HepG2 (cell line): ENCODE results near the gene PTCD3. TPM values are rescaled to one million over a fixed set of nuclear protein-coding genes. Genes with fewer than 3 reads are reported as not detected.
A peak's percentile ranks its signal among the peaks of the same experiment; 100 is the strongest.

ENCODE experiments used
- CCDC6 ChIP-seq: sonication (generic); formaldehyde crosslinking; IDR thresholded peaks from 2 replicates; pipeline ENCODE4 v1.8.1; 2022; ENCODE audit warnings: mild to moderate bottlenecking, missing genetic modification reagents, moderate library complexity
- HDAC1 ChIP-seq: sonication (generic); formaldehyde crosslinking; IDR thresholded peaks from 2 replicates; pipeline ENCODE4 v1.5.1; 2020; ENCODE audit warnings: mild to moderate bottlenecking, missing genetic modification reagents
- HOXA9 ChIP-seq: sonication (generic); formaldehyde crosslinking; IDR thresholded peaks from 2 replicates; pipeline ENCODE4 v1.8.1; 2022; ENCODE audit warnings: missing genetic modification reagents, mild to moderate bottlenecking, moderate library complexity, borderline replicate concordance
- MEIS2 ChIP-seq: sonication (generic); formaldehyde crosslinking; IDR thresholded peaks from 2 replicates; pipeline ENCODE4 v1.9.0; 2021; ENCODE audit warnings: mild to moderate bottlenecking, missing genetic modification reagents
- NR3C1 ChIP-seq: sonication (generic); formaldehyde crosslinking; IDR thresholded peaks from 2 replicates; pipeline ENCODE4 v1.4.0; 2020; ENCODE audit warnings: missing genetic modification reagents
- PLRG1 ChIP-seq: fragments of 450-650 bp; conservative IDR thresholded peaks from 2 replicates; pipeline ENCODE4 v1.6.1; 2016
- RBAK ChIP-seq: sonication (generic); formaldehyde crosslinking; IDR thresholded peaks from 2 replicates; pipeline ENCODE4 v1.5.1; 2020; ENCODE audit warnings: mild to moderate bottlenecking, missing genetic modification reagents
- REPIN1 ChIP-seq: sonication (generic); formaldehyde crosslinking; IDR thresholded peaks from 2 replicates; pipeline ENCODE4 v1.8.0; 2022; ENCODE audit warnings: missing genetic modification reagents, low read depth, mild to moderate bottlenecking, borderline replicate concordance
- SETDB1 ChIP-seq: sonication (generic); formaldehyde crosslinking; IDR thresholded peaks from 2 replicates; pipeline ENCODE4 v1.5.1; 2020; ENCODE audit warnings: missing genetic modification reagents, mild to moderate bottlenecking, borderline replicate concordance
- SIN3A ChIP-seq: IDR thresholded peaks from 2 replicates; pipeline ENCODE4 v1.6.1; 2011; ENCODE audit warnings: low read depth, mild to moderate bottlenecking, control low read depth, low read length, borderline replicate concordance
- TEAD2 ChIP-seq: sonication (generic); formaldehyde crosslinking; IDR thresholded peaks from 2 replicates; pipeline ENCODE4 v1.9.0; 2021; ENCODE audit warnings: missing genetic modification reagents
- ZBTB1 ChIP-seq: sonication (generic); formaldehyde crosslinking; IDR thresholded peaks from 2 replicates; pipeline ENCODE4 v1.4.0; 2020; ENCODE audit warnings: missing genetic modification reagents, borderline replicate concordance
- ZNF274 ChIP-seq: sonication (generic); formaldehyde crosslinking; IDR thresholded peaks from 2 replicates; pipeline ENCODE4 v1.5.1; 2020; ENCODE audit warnings: mild to moderate bottlenecking, missing genetic modification reagents
- ZNF317 ChIP-seq: sonication (generic); formaldehyde crosslinking; IDR thresholded peaks from 2 replicates; pipeline ENCODE4 v1.5.0; 2020; ENCODE audit warnings: mild to moderate bottlenecking, missing genetic modification reagents
- ZNF34 ChIP-seq: sonication (generic); formaldehyde crosslinking; IDR thresholded peaks from 2 replicates; pipeline ENCODE4 v1.4.0; 2020; ENCODE audit warnings: mild to moderate bottlenecking, missing genetic modification reagents, borderline replicate concordance
- ZNF367 ChIP-seq: sonication (generic); formaldehyde crosslinking; IDR thresholded peaks from 2 replicates; pipeline ENCODE4 v1.4.0; 2020; ENCODE audit warnings: missing genetic modification reagents, borderline replicate concordance
- ZNF496 ChIP-seq: sonication (generic); formaldehyde crosslinking; IDR thresholded peaks from 2 replicates; pipeline ENCODE4 v1.8.1; 2023; ENCODE audit warnings: mild to moderate bottlenecking, moderate library complexity, missing genetic modification reagents; ENCODE audit not compliant: insufficient replicate concordance
- ZNF577 ChIP-seq: sonication (generic); formaldehyde crosslinking; IDR thresholded peaks from 2 replicates; pipeline ENCODE4 v1.4.0; 2020; ENCODE audit warnings: mild to moderate bottlenecking, low read depth, missing genetic modification reagents, borderline replicate concordance
- ZNF788 ChIP-seq: sonication (generic); formaldehyde crosslinking; IDR thresholded peaks from 2 replicates; pipeline ENCODE4 v1.5.0; 2020; ENCODE audit warnings: mild to moderate bottlenecking, missing genetic modification reagents, borderline replicate concordance
- polyA plus RNA-seq, 8 experiments: library from polyadenylated mRNA; depleted of rRNA in 3 of 8; stranded (reverse) in 7 of 8; unstranded in 1 of 8; fragments of >200 nt; fragmentation: Illumina TruSeq in 4 of 8; extraction: Trizol in 4 of 8; gene quantifications; 2 replicates each; pipeline versions ENCODE4 v1.2.1 to v1.2.3, GENCODE V29; 2011 to 2016; ENCODE audit warnings: low read depth in 4 of 8, missing spikeins in 1 of 8, mixed read lengths in 1 of 8; ENCODE audit not compliant: insufficient read depth in 1 of 8
- total RNA-seq, 5 experiments: library from RNA; depleted of rRNA; stranded (reverse); fragments of >200 nt; fragmentation: Illumina TruSeq; extraction: Trizol; gene quantifications; 2 replicates each; pipeline ENCODE4 v1.2.3, GENCODE V29; 2016; ENCODE audit warnings: low read depth in 1 of 5
- TF ChIP-seq, protein P1 (sequence below): sonication (generic); formaldehyde crosslinking; IDR thresholded peaks from 2 replicates; pipeline ENCODE4 v1.4.0; 2020; ENCODE audit warnings: missing genetic modification reagents, borderline replicate concordance
- TF ChIP-seq, protein P2 (sequence below): sonication (generic); formaldehyde crosslinking; IDR thresholded peaks from 2 replicates; pipeline ENCODE4 v1.4.0; 2020; ENCODE audit warnings: missing genetic modification reagents, borderline replicate concordance
- TF ChIP-seq, protein P3 (sequence below): sonication (generic); IDR thresholded peaks from 2 replicates; pipeline ENCODE4 v1.6.1; 2016; ENCODE audit warnings: low read depth, borderline replicate concordance

The PTCD3 gene
- total and polyA plus RNA-seq, 2 of the 13 experiments (the other 11 are each of a cell fraction or from before 2014, with no cell fraction given): 124 to 309 TPM

DNA sequence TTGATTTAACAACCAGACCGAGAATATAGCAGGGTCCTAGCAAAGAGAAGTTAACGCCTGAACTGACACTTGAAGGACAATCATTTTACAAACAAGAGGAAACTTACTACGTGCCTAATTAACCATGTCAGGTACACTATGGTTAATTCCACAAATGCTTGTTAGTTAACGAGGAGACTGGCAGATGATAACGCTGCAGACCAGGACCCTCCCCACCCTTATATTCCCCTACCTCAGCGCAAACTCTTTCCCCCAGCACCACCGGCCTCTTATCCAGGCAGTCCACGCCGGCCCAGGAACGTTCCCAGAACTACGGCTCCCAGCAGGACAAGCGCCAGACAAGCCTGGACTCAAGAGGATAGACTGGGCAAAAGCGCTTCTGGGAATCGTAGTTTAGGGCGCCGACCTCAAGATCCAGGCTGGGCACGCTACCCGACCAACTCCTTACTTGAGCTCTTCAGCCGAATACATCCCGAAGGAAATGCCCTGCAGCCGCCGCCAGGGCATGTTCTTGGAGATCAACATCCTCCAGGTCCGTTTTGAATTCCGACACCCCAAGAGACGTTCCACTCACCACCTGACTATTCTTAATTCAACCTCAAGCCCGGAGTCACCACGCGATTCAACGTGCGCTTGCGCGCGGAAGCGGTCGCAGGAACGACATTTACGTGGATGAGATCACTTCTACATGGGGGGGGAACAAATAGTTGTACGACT is 625 bp upstream of the PTCD3 start, which contains the start of gene POLR1A (continued):
- TF ChIP-seq, protein P1, sequence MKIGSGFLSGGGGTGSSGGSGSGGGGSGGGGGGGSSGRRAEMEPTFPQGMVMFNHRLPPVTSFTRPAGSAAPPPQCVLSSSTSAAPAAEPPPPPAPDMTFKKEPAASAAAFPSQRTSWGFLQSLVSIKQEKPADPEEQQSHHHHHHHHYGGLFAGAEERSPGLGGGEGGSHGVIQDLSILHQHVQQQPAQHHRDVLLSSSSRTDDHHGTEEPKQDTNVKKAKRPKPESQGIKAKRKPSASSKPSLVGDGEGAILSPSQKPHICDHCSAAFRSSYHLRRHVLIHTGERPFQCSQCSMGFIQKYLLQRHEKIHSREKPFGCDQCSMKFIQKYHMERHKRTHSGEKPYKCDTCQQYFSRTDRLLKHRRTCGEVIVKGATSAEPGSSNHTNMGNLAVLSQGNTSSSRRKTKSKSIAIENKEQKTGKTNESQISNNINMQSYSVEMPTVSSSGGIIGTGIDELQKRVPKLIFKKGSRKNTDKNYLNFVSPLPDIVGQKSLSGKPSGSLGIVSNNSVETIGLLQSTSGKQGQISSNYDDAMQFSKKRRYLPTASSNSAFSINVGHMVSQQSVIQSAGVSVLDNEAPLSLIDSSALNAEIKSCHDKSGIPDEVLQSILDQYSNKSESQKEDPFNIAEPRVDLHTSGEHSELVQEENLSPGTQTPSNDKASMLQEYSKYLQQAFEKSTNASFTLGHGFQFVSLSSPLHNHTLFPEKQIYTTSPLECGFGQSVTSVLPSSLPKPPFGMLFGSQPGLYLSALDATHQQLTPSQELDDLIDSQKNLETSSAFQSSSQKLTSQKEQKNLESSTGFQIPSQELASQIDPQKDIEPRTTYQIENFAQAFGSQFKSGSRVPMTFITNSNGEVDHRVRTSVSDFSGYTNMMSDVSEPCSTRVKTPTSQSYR (CRISPR knock-in tag): no peak
- TF ChIP-seq SETDB1 (CRISPR knock-in tag) (no peak), HDAC1 (CRISPR knock-in tag) (peak; percentile 67), CCDC6 (CRISPR knock-in tag) (peak; percentile 95), ZBTB1 (no peak), SIN3A (no peak; the same call in 1 of the 2 replicates), ZNF788 (no peak; the same call in 1 of the 2 replicates), TEAD2 (CRISPR knock-in tag) (no peak), RBAK (no peak), ZNF367 (CRISPR knock-in tag) (no peak), ZNF34 (CRISPR knock-in tag) (no peak), ZNF317 (CRISPR knock-in tag) (no peak; the same call in 1 of the 2 replicates), NR3C1 (CRISPR knock-in tag) (no peak), ZNF496 (CRISPR knock-in tag) (no peak), PLRG1 (no peak), ZNF577 (no peak), HOXA9 (CRISPR knock-in tag) (no peak), REPIN1 (CRISPR knock-in tag) (no peak; the same call in 1 of the 2 replicates), ZNF274 (peak; percentile 52; the same call in 1 of the 2 replicates), MEIS2 (no peak)
- TF ChIP-seq, protein P2, sequence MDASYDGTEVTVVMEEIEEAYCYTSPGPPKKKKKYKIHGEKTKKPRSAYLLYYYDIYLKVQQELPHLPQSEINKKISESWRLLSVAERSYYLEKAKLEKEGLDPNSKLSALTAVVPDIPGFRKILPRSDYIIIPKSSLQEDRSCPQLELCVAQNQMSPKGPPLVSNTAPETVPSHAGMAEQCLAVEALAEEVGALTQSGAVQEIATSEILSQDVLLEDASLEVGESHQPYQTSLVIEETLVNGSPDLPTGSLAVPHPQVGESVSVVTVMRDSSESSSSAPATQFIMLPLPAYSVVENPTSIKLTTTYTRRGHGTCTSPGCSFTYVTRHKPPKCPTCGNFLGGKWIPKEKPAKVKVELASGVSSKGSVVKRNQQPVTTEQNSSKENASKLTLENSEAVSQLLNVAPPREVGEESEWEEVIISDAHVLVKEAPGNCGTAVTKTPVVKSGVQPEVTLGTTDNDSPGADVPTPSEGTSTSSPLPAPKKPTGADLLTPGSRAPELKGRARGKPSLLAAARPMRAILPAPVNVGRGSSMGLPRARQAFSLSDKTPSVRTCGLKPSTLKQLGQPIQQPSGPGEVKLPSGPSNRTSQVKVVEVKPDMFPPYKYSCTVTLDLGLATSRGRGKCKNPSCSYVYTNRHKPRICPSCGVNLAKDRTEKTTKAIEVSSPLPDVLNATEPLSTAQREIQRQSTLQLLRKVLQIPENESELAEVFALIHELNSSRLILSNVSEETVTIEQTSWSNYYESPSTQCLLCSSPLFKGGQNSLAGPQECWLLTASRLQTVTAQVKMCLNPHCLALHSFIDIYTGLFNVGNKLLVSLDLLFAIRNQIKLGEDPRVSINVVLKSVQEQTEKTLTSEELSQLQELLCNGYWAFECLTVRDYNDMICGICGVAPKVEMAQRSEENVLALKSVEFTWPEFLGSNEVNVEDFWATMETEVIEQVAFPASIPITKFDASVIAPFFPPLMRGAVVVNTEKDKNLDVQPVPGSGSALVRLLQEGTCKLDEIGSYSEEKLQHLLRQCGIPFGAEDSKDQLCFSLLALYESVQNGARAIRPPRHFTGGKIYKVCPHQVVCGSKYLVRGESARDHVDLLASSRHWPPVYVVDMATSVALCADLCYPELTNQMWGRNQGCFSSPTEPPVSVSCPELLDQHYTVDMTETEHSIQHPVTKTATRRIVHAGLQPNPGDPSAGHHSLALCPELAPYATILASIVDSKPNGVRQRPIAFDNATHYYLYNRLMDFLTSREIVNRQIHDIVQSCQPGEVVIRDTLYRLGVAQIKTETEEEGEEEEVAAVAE (CRISPR knock-in tag): peak; percentile 67; the same call in 1 of the 2 replicates
- TF ChIP-seq, protein P3, sequence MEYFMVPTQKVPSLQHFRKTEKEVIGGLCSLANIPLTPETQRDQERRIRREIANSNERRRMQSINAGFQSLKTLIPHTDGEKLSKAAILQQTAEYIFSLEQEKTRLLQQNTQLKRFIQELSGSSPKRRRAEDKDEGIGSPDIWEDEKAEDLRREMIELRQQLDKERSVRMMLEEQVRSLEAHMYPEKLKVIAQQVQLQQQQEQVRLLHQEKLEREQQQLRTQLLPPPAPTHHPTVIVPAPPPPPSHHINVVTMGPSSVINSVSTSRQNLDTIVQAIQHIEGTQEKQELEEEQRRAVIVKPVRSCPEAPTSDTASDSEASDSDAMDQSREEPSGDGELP: peak; percentile 7; the same call in 1 of the 2 replicates
